Right lobe of liver (tissue), 6 donors: Measurements from ENCODE around the gene RPS2. TPM values are rescaled to one million over a fixed set of nuclear protein-coding genes. Genes with fewer than 3 reads are reported as not detected.

Experiments used
- ATAC-seq, 4 donors: fragments of 200-7000 bp; cut with Tn5 transposase; one replicate each; pipeline ENCODE4 v1.9.1; 2020; ENCODE audit warnings: mild to moderate bottlenecking in 4 of 4, moderate library complexity in 4 of 4
- DNase-seq, 3 donors: peaks; one replicate each; pipeline ENCODE4 v3.0.0-alpha.2; 2020
- H3K27ac ChIP-seq, 3 donors: fragments of 200-600 bp; one replicate each; pipeline ENCODE4 v1.8.0; 2022
- H3K27me3 ChIP-seq, 2 donors: fragments of 200-600 bp; one replicate each; pipeline ENCODE4 v1.8.0; 2022
- H3K36me3 ChIP-seq, 4 donors: fragments of 200-600 bp; sonication (generic) in 1 of 4; one replicate each; pipeline versions ENCODE4 v1.5.1 to v1.8.0; 2017 to 2022; ENCODE audit warnings: control low read depth in 1 of 4
- H3K4me1 ChIP-seq, 4 donors: fragments of 200-600 bp; sonication (generic) in 1 of 4; one replicate each; pipeline versions ENCODE4 v1.5.1 to v1.8.0; 2017 to 2022; ENCODE audit warnings: control low read depth in 1 of 4
- H3K4me3 ChIP-seq, 3 donors: fragments of 200-600 bp; one replicate each; pipeline ENCODE4 v1.8.0; 2022
- H3K9me3 ChIP-seq, 4 donors: fragments of 200-600 bp; sonication (generic) in 1 of 4; one replicate each; pipeline versions ENCODE4 v1.5.1 to v1.8.0; 2017 to 2022; ENCODE audit warnings: control low read depth in 1 of 4
- CTCF ChIP-seq, 4 donors: fragments of 200-600 bp in 3 of 4; fragments of 450-650 bp in 1 of 4; IDR thresholded peaks; one replicate each; pipeline versions ENCODE4 v1.5.1 to v1.8.0; 2016 to 2022; ENCODE audit warnings: antibody characterized with exemption in 4 of 4, mild to moderate bottlenecking in 2 of 4
- POLR2A ChIP-seq: fragments of 450-650 bp; IDR thresholded peaks from one replicate; pipeline ENCODE4 v1.6.1; 2017; ENCODE audit warnings: antibody characterized with exemption, mild to moderate bottlenecking
- WGBS: methylation state at CpG from one replicate; pipeline ENCODE4 v1.1.6; 2018; ENCODE audit warnings: low coverage, low lambda C conversion rate; ENCODE audit not compliant: insufficient coverage; ENCODE audit errors: missing lambda C conversion rate; 5-methylcytosine and 5-hydroxymethylcytosine counted together
- intact Hi-C, 2 donors: fragments of 100-400 bp; cut with DNase I; formaldehyde crosslinking; loops; one replicate each; pipeline versions ENCODE4 v1.11.2 to v1.14.1; 2022
- total RNA-seq, 6 experiments: library from RNA; depleted of rRNA in 2 of 6; stranded (reverse); fragments of >200 nt in 2 of 6; fragmentation: NEBNext Ultra II Directional in 3 of 6; extraction: Animal tissue kit (Norgen Biotek cat#: 25700) in 3 of 6; gene quantifications; one replicate each; pipeline versions ENCODE4 v1.1.0 to v1.2.4, GENCODE V29; 2016 to 2023
- donor health status: DM: no; HTN: yes; CAD: no.
- donor health status: DM: no; HTN: no; CAD: no.
- donor health status: DM: no; HTN: no; CAD: no.
- donor health status: DM: no; HTN: yes; CAD: no.
- donor health status: DM: no; HTN: yes; CAD: no.

RPS2 gene
- total RNA-seq, 6 experiments from 2014 or later: 451 to 1,052 (median 541) TPM

GRCh38 chr16:1976951-1977874 is 12.6 kb upstream of the RPS2 start:
- 97% methylated on average over 11 of the region's 33 CpGs for WGBS
- Histone ChIP-seq H3K27ac (no peak overlapping the region), H3K9me3 (no peaks in the 10 kb centered on the region), H3K36me3 (peaks cover 0 to 33% (median 10%) of the 10 kb centered on the region in 4 donors), H3K4me3 (no peak overlapping the region), H3K4me1 (peaks cover 0 to 11% (median 5%) of the 10 kb centered on the region in 4 donors), H3K27me3 (no peaks in the 10 kb centered on the region)
- TF ChIP-seq POLR2A: no peak
- TF ChIP-seq CTCF (IDR thresholded peaks at IDR 0.05): no peak
- DNase-seq (no peak), ATAC-seq (no peak)
- intact Hi-C loops: no loop called here

- H3K4me1 ChIP-seq: peaks cover 0 to 12% (median 5%) of the 10 kb centered on the region in 4 donors
- H3K36me3 ChIP-seq: peaks cover 0 to 33% (median 10%) of the 10 kb centered on the region in 4 donors
- ATAC-seq: no peak
- WGBS: no CpG with 5 or more reads among the region's 8 CpGs
- H3K27me3 ChIP-seq: no peaks in the 10 kb centered on the region
- no peak overlapping the region for H3K4me3 ChIP-seq
- intact Hi-C loops: no loop called here
- DNase-seq: no peak
- no peaks in the 10 kb centered on the region for H3K9me3 ChIP-seq
- H3K27ac ChIP-seq: no peak overlapping the region
- TF ChIP-seq CTCF (IDR thresholded peaks at IDR 0.05) (no peak), POLR2A (no peak)
Observed at GRCh38 chr16:1976216-1976520, 11.5 kb upstream of the RPS2 start.

GRCh38 chr16:1975432-1976215 is 11.0 kb upstream of the RPS2 start:
- H3K9me3 ChIP-seq: no peaks in the 10 kb centered on the region
- DNase-seq (peak in 2 of 3 donors; percentile 21 to 46), ATAC-seq (no peak)
- 89% methylated on average over 12 of the region's 33 CpGs for WGBS
- H3K27ac ChIP-seq: no peak overlapping the region
- no peaks in the 10 kb centered on the region for H3K27me3 ChIP-seq
- no peak overlapping the region for H3K4me3 ChIP-seq
- peaks cover 0 to 33% (median 10%) of the 10 kb centered on the region in 4 donors for H3K36me3 ChIP-seq
- intact Hi-C loops: no loop called here
- peaks cover 0 to 17% (median 5%) of the 10 kb centered on the region in 4 donors for H3K4me1 ChIP-seq
- no peak for TF ChIP-seq CTCF (IDR thresholded peaks at IDR 0.05)
- no peak for TF ChIP-seq POLR2A

- no peak overlapping the region for H3K27ac ChIP-seq
- DNase-seq (peak in 2 of 3 donors; percentile 23 to 56), ATAC-seq (no peak)
- peaks cover 0 to 33% (median 10%) of the 10 kb centered on the region in 4 donors for H3K36me3 ChIP-seq
- H3K27me3 ChIP-seq: no peaks in the 10 kb centered on the region
- TF ChIP-seq POLR2A (no peak), CTCF (IDR thresholded peaks at IDR 0.05) (no peak)
- 80% methylated on average over 5 of the region's 42 CpGs for WGBS
- intact Hi-C loops: no loop called here
- no peaks in the 10 kb centered on the region for H3K9me3 ChIP-seq
- no peak overlapping the region for H3K4me3 ChIP-seq
- peaks cover 0 to 17% (median 5%) of the 10 kb centered on the region in 4 donors for H3K4me1 ChIP-seq
Observed at GRCh38 chr16:1974157-1975070, 9.8 kb upstream of the RPS2 start.
